OCI-LY1 (cell line): ENCODE data around the gene UBTD2.

ENCODE experiments used
- EZH2 ChIP-seq: fragments of 200-600 bp; sonication (generic), shearing (Covaris generic); IDR thresholded peaks from 2 replicates; pipeline ENCODE4 v1.8.0; 2017; ENCODE audit warnings: borderline replicate concordance, mixed run types, mild to moderate bottlenecking, antibody characterized with exemption, low read length, moderate library complexity, mixed read lengths
- TF ChIP-seq, protein P1 (sequence below): fragments of 200-600 bp; sonication (generic), shearing (Covaris generic); IDR thresholded peaks from 2 replicates; pipeline ENCODE4 v1.5.1; 2017; ENCODE audit warnings: mild to moderate bottlenecking, antibody characterized with exemption, low read length, moderate library complexity, mixed read lengths

GRCh38 chr5:172252501-172252900 lies 31.1 kb downstream of the UBTD2 start:
- TF ChIP-seq, protein P1, sequence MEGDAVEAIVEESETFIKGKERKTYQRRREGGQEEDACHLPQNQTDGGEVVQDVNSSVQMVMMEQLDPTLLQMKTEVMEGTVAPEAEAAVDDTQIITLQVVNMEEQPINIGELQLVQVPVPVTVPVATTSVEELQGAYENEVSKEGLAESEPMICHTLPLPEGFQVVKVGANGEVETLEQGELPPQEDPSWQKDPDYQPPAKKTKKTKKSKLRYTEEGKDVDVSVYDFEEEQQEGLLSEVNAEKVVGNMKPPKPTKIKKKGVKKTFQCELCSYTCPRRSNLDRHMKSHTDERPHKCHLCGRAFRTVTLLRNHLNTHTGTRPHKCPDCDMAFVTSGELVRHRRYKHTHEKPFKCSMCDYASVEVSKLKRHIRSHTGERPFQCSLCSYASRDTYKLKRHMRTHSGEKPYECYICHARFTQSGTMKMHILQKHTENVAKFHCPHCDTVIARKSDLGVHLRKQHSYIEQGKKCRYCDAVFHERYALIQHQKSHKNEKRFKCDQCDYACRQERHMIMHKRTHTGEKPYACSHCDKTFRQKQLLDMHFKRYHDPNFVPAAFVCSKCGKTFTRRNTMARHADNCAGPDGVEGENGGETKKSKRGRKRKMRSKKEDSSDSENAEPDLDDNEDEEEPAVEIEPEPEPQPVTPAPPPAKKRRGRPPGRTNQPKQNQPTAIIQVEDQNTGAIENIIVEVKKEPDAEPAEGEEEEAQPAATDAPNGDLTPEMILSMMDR: no peak
- no peak for TF ChIP-seq EZH2
